Neutrophil (primary cell): ENCODE data around the gene CHST9.

Source experiments
- H3K27ac ChIP-seq: fragments of 200-600 bp; sonication (generic); 2 replicates; pipeline ENCODE4 v1.5.1; 2016; ENCODE audit warnings: mild to moderate bottlenecking, moderate library complexity
- H3K27me3 ChIP-seq: fragments of 200-600 bp; sonication (generic); 2 replicates; pipeline ENCODE4 v1.6.0; 2016; ENCODE audit warnings: mild to moderate bottlenecking
- H3K36me3 ChIP-seq: fragments of 200-600 bp; sonication (generic); 2 replicates; pipeline ENCODE4 v1.5.1; 2017
- H3K4me1 ChIP-seq, 2 experiments: fragments of 200-600 bp in 1 of 2; sonication (generic) in 1 of 2; 1 replicate in 1 of 2; 2 replicates in 1 of 2; pipeline versions ENCODE4 v1.5.1 to v1.6.1; 2013 to 2016; ENCODE audit warnings: low read depth in 1 of 2, low read length in 1 of 2, mild to moderate bottlenecking in 1 of 2, moderate library complexity in 1 of 2; ENCODE audit not compliant: control insufficient read depth in 1 of 2, insufficient read depth in 1 of 2
- H3K4me3 ChIP-seq, 2 experiments: fragments of 200-600 bp in 1 of 2; sonication (generic) in 1 of 2; 1 replicate in 1 of 2; 2 replicates in 1 of 2; pipeline ENCODE4 v1.5.1; 2013 to 2016; ENCODE audit warnings: low read depth in 1 of 2, low read length in 1 of 2, mild to moderate bottlenecking in 1 of 2, moderate library complexity in 1 of 2
- H3K9me3 ChIP-seq: fragments of 200-600 bp; sonication (generic); 2 replicates; pipeline ENCODE4 v1.5.1; 2016
- CTCF ChIP-seq: fragments of 200-600 bp; sonication (generic); IDR thresholded peaks from 2 replicates; pipeline ENCODE4 v1.5.1; 2016; ENCODE audit warnings: antibody characterized with exemption

Gene CHST9

GRCh38 chr18:27005589-27005988 is 179.5 kb downstream of the CHST9 start:
- no peak for TF ChIP-seq CTCF
- Histone ChIP-seq H3K4me3 (no peak overlapping the region), H3K27me3 (peaks cover 4% of the 10 kb centered on the region), H3K9me3 (no peaks in the 10 kb centered on the region), H3K27ac (no peak overlapping the region), H3K36me3 (no peaks in the 10 kb centered on the region), H3K4me1 (no peaks in the 10 kb centered on the region)

- H3K27me3 ChIP-seq = peaks cover 4% of the 10 kb centered on the region
- TF ChIP-seq CTCF = no peak
- H3K4me1 ChIP-seq = no peaks in the 10 kb centered on the region
- no peak overlapping the region for H3K4me3 ChIP-seq
- no peaks in the 10 kb centered on the region for H3K36me3 ChIP-seq
- no peak overlapping the region for H3K27ac ChIP-seq
- no peaks in the 10 kb centered on the region for H3K9me3 ChIP-seq
These were observed 180.9 kb downstream of the CHST9 start for GRCh38 chr18:27004056-27004829.

- Histone ChIP-seq H3K9me3 (no peaks in the 10 kb centered on the region), H3K27me3 (no peaks in the 10 kb centered on the region), H3K4me1 (no peaks in the 10 kb centered on the region), H3K27ac (no peak overlapping the region), H3K36me3 (no peaks in the 10 kb centered on the region), H3K4me3 (no peak overlapping the region)
- no peak for TF ChIP-seq CTCF
These were observed 185.3 kb downstream of the CHST9 start for GRCh38 chr18:26999797-27000196.

- Histone ChIP-seq H3K36me3 (no peaks in the 10 kb centered on the region), H3K4me1 (no peaks in the 10 kb centered on the region), H3K27me3 (no peaks in the 10 kb centered on the region), H3K9me3 (no peaks in the 10 kb centered on the region), H3K4me3 (no peak overlapping the region), H3K27ac (no peak overlapping the region)
- no peak for TF ChIP-seq CTCF
These were observed 191.5 kb downstream of the CHST9 start for GRCh38 chr18:26993568-26993967.

GRCh38 chr18:26992926-26993325 is 192.2 kb downstream of the CHST9 start:
- Histone ChIP-seq H3K27ac (no peak overlapping the region), H3K36me3 (no peaks in the 10 kb centered on the region), H3K4me3 (no peak overlapping the region), H3K27me3 (no peaks in the 10 kb centered on the region), H3K9me3 (no peaks in the 10 kb centered on the region), H3K4me1 (no peaks in the 10 kb centered on the region)
- TF ChIP-seq CTCF = no peak
